T-helper 2 cell treated with Interferon-gamma antibody and Interleukin-4, amounts not matched to agents 100 ng/mL and 5 ng/mL, for 36 hours (primary cell): ENCODE results near the gene SVIL. TPM values are rescaled to one million over a fixed set of nuclear protein-coding genes. Genes with fewer than 3 reads are reported as not detected.
"Not testable (repeated sequence)": the region's sequence is repeated elsewhere in the genome, so short reads cannot be mapped to it uniquely, and the experiment has no call there.

Experiments used
- intact Hi-C: fragments of 100-400 bp; cut with micrococcal nuclease; formaldehyde crosslinking; loops from one replicate; pipeline ENCODE4 v1.15.1; 2023
- total RNA-seq: library from RNA; stranded (reverse); gene quantifications from 2 replicates; pipeline ENCODE4 v1.2.3, GENCODE V29; 2022

SVIL gene
- total RNA-seq, 1 donor from 2014 or later: 18.3 TPM

GRCh38 chr10:29649561-29650551 is 15.1 kb upstream of the SVIL start:
- intact Hi-C loops: no loop called here

- intact Hi-C loops: no loop called here
Observed at GRCh38 chr10:29648983-29649268, 14.2 kb upstream of the SVIL start.

- intact Hi-C loops: no loop called here
Observed at GRCh38 chr10:29648114-29648982, 13.6 kb upstream of the SVIL start.

- intact Hi-C loops: no loop called here
Observed at GRCh38 chr10:29647478-29647877, 12.7 kb upstream of the SVIL start.

- intact Hi-C loops: no loop called here
Observed at GRCh38 chr10:29646960-29647461, 12.2 kb upstream of the SVIL start.

GRCh38 chr10:29646238-29646902 is 11.6 kb upstream of the SVIL start:
- intact Hi-C loops: no loop called here

- intact Hi-C loops: no loop called here
Observed at GRCh38 chr10:29643771-29644501, 9.2 kb upstream of the SVIL start.

- intact Hi-C loops: no loop called here
Observed at GRCh38 chr10:29642990-29643389, 8.2 kb upstream of the SVIL start.

- intact Hi-C loops: no loop called here
Observed at GRCh38 chr10:29637537-29637936, 2.8 kb upstream of the SVIL start.

GRCh38 chr10:29636178-29636577 is 1.4 kb upstream of the SVIL start:
- intact Hi-C loops: loop anchor here (1.0 kb wide), 1 partner anchor 23 kb away; no protein-coding TSS in a partner anchor

- intact Hi-C loops: loop anchor here (1.0 kb wide), 1 partner anchor 24 kb away; no protein-coding TSS in a partner anchor
Observed at GRCh38 chr10:29635711-29636144, 957 bp upstream of the SVIL start.

GRCh38 chr10:29634105-29634504 is 666 bp downstream of the SVIL start:
- intact Hi-C loops: no loop called here

- intact Hi-C loops: no loop called here
Observed at GRCh38 chr10:29631049-29631339, 3.8 kb downstream of the SVIL start.

GRCh38 chr10:29630205-29631048 is 4.3 kb downstream of the SVIL start:
- intact Hi-C loops: no loop called here

- intact Hi-C loops: no loop called here
Observed at GRCh38 chr10:29628912-29629526, 5.8 kb downstream of the SVIL start.

GRCh38 chr10:29628311-29628710 is 6.5 kb downstream of the SVIL start:
- intact Hi-C loops: no loop called here

GRCh38 chr10:29627201-29628132 is 7.3 kb downstream of the SVIL start:
- intact Hi-C loops: no loop called here

- intact Hi-C loops: not testable (repeated sequence)
Observed at GRCh38 chr10:29624357-29624756, 10.4 kb downstream of the SVIL start.
